HuH-7 (cell line): Measurements from ENCODE around the gene ST8SIA5.

Source experiments
- DNase-seq: peaks from one replicate; pipeline ENCODE4 v3.0.0; 2011; ENCODE audit warnings: low spot score

Gene ST8SIA5

GRCh38 chr18:46738491-46738890 is 18.4 kb downstream of the ST8SIA5 start:
- no peak for DNase-seq

GRCh38 chr18:46736736-46737135 is 20.1 kb downstream of the ST8SIA5 start:
- DNase-seq: no peak

- DNase-seq: no peak
Observed at GRCh38 chr18:46736135-46736534, 20.7 kb downstream of the ST8SIA5 start.

GRCh38 chr18:46734981-46735380 is 21.9 kb downstream of the ST8SIA5 start:
- no peak for DNase-seq

DNA sequence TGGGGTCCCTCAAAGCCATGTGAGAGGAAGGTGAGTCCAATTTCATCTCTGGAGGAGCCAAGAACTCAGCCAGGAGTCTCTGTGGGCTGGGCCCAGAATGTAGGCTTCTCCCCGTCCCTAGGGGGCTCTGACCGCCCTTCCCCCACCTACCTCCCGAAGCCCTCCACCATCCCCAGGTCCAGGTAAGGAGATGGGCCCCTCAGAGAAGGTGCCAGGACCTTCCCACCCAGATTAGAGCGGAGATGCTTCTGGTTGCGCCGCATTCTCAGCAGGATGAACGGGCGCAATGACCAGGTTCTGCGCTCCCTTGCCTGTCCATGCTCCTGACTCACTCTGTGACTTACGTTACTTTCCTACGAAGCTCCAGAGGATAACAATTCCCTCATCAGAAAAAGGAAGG is 23.0 kb downstream of the ST8SIA5 start:
- no peak for DNase-seq

GRCh38 chr18:46732801-46733200 is 24.1 kb downstream of the ST8SIA5 start:
- no peak for DNase-seq

GRCh38 chr18:46732201-46732600 is 24.7 kb downstream of the ST8SIA5 start:
- DNase-seq: no peak

- no peak for DNase-seq
Observed at GRCh38 chr18:46731316-46731715, 25.5 kb downstream of the ST8SIA5 start.

GRCh38 chr18:46728219-46728930 is 28.5 kb downstream of the ST8SIA5 start:
- DNase-seq: no peak

DNA sequence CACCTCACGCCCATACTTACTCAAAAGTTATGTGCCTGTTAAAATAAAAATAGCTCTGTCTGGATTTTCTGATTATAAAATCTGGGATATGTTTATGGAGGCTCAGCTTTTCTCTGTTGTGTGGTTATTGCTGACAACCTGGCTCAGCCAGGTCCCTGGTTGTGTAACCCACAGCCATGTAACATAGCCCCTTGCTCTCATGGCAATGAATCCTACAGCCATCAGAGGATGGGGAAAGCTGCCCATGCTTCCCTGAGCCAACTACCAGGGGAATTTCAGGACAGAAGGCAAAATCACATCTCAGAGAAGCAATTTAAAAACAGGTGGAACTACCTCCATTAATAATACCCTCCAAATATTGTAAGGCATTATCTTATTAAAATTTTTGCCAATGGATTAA is 29.7 kb downstream of the ST8SIA5 start:
- DNase-seq: no peak

DNA sequence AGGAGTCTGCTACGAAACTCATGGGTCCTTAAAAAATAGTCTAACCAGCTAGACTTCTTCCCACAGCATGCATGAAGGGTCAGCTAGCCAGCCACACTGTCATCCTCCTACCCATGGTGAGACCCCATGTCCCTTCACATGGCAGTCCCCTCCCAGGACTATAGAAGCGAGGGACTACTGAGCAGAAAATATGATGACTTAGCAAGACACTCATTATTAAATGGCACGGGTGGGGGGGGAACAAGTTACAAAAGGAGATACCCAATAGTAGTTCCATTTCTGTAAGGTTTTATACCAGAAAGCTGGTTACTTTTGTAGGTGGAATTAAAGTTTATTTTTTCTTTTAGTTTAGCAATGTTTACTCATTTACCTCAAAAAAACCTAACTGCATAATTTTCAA is 31.5 kb downstream of the ST8SIA5 start:
- DNase-seq: no peak

DNA sequence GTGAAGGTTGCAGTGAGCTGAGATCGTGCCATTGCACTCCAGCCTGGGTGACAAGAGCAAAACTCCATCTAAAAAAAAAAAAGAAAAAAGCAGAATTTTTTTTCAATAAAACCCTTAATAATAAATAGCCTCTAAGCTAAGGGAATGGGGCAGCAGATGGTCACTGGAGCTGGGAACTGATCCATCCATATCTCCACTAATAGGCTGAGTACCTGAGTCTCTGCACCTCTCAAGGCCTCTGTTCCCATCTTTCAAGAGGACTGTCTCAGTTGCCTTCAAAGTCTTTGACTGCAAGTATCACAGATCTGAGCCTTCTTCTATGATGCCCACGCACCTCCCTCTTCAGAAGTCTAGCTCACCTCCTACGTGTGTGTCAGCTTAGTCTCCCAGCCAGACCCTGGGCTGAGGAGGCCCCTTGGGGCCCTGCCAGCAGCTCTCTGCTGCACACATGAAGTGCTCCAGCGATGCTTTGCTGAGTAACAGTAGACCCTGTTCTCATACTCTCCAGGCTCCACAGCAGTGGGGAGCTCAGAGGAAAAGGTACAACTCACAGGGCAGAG is 32.9 kb downstream of the ST8SIA5 start:
- DNase-seq: no peak

GRCh38 chr18:46722051-46722450 is 34.8 kb downstream of the ST8SIA5 start:
- no peak for DNase-seq

DNA sequence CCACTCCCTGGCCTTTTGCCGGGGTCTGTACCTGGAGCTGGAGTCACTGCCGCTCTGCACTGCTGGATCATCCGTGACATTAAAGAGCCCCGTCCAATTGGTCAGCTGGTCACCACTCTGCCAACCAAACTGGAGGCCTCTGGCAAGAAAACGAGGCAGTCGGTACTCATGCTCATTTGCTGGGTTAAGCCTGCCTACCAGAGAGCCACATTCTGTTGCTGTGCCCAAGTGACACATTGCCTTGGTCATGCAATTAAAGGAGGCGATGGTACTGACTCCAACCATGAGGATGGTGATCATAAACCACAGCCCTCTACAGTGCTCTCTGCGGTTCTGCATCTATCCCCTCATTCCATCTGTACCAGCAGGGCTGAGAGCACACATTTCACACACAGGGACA is 35.5 kb downstream of the ST8SIA5 start:
- DNase-seq: no peak

DNA sequence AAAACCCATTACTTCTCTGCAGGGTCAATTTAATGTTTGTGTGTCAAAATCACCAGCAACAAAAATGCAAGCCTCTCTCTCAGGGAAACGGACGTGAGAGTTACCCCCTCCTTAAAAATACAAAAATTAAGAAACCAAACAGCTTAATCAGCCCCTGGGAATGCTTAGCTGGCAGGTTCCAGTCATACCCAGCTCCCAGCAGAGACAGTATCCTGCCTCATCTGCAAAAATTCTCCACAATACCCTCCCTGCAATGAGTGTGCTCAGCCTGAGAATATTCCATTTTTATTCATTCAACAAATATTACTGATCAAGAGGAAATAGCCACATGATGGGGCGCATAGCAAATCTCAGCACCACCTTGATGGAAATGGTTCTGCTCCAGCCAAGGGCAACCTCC is 36.3 kb downstream of the ST8SIA5 start:
- no peak for DNase-seq

DNA sequence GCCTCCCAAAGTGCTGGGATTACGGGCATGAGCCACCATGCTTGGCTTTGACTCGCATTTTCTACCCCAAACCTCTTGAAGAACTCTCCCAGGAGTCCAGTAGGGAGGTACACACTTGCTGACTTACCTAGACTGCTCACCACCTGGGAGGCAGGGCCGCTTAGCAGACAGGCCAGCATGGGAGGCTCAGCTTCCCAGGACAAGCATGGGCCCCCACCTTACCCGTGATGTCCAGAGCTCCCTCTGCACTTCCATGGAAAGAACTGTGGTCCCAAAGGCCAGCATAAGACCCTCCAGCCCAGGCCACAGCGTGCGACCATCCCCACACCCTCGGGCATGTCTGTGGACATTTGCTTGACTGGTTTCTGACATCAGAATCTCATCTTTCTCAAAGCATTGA is 36.8 kb downstream of the ST8SIA5 start:
- no peak for DNase-seq

DNA sequence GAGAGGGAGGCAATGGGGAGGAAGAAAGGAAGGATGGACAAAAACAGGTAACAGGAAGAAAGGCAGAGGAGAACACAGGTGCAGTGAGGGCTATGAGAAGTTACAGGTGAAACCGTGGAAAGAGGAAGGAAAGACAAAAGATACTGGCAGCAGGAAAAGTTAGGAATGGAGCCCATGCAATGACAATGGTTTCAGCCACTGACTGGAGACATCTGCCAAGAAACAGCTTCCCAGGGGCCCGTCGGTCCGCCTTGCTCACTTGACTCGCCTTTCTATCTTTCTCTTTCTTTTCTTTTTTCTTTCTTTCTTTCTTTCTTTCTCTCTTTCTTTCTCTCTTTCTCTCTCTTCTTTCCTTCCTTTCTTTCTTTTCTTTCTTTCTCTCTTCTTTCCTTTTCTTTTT is 37.5 kb downstream of the ST8SIA5 start:
- DNase-seq: no peak

DNA sequence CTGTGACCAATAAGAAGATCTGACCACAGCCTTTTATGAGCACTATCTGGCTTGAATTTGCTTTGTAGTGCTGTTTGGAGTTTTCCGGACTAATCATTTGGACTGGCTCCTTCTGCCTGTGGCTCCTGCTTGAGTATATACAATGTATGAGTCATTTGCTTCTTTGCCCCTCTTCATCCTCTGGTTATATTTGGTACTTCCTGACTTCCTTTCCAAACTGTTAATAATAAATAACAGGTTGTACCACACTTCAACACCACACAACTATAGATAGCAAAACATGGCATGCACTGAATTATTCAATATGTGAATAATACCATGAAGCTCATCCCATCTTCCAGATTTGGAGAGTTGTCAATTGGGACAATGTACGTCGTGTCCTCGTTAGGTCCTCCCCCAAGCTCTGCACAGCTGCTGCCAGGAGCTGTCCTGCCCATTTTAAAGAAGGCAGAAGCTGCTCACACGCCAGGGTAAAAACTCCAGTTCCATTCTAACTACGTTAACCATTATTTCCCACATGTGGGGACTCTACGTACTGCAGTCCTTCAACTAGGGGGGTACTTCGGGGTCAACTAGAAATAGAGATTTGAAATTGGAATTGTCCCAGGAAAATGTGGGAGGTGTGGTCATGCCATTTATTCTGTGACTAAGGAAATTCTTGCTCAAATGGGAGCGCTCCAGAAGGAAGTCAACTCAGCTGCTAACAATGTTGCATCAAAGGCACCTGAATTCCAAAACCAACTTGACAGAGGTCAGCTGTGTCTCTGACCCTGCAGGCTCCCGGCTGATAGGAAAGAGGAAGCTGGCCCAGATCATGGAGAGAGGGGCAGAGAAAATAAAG is 38.1 kb downstream of the ST8SIA5 start:
- no peak for DNase-seq

GRCh38 chr18:46716827-46717226 is 40.0 kb downstream of the ST8SIA5 start:
- DNase-seq: no peak

DNA sequence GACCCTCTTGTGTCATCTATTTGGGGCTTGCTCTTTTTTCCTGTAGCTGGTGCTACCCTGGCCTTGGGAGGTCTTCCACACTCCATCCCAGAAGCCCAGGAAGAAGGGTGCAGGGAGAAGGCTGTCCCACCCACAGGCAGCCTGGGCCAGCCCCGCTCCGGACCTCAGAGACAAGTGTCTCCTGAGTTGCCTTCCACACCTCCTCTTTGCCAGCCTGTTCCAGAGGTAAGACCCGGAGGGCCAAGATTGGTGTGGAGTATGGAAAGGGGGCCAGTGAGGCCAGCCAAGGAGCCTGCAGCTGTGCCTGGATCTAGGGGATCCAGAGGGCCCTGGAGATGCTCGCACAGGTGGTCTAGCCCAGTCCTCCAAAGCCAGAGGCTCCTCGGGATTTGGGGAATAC is 40.5 kb downstream of the ST8SIA5 start:
- DNase-seq: no peak

- DNase-seq: no peak
Observed at GRCh38 chr18:46715062-46715461, 41.8 kb downstream of the ST8SIA5 start.

- no peak for DNase-seq
Observed at GRCh38 chr18:46712406-46712805, 44.4 kb downstream of the ST8SIA5 start.

GRCh38 chr18:46711444-46711863 is 45.4 kb downstream of the ST8SIA5 start:
- DNase-seq: no peak
